ENCODE measurements around the gene GP9. TPM values are rescaled to one million over a fixed set of nuclear protein-coding genes. Genes with fewer than 3 reads are reported as not detected.

GP9 gene
- total and polyA plus RNA-seq, 2 experiments from 2014 or later: not detected

DNA sequence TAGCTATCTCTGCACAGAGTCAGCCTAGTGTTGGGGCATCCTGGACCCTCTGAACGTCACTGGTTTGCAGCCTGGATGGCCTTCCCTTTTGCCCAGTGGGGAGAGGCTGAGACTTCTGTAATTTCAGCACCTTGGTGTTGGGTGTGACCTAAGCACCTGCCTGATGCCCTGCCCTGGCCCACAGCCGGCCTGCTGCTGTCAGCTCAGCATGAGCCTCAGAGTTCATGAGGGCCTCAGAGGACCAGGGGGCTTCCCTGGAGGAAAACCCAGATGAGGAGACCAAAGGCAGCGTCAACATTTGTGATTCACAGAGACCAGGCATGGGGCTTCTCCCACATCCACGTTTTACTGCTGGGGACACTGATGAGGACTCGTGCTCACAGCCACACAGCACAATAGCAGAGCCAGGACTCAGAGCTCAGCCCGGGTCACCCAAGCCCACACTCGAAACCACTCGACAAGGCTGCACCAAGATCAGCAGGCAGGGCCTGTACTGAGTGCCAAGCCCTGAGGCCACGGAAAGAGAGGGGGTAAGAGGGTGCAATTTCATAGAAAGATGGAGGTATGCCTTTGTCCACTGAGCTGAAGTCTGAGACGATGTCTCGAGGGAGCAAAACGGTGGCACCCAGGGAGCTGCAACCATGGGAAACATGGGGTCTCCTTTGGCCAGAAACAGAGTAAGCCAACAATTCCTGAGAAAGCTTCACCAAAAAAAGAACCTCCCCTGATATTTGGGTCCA, 9.9 kb upstream of the GP9 start:
- Histone ChIP-seq H3K79me2 (no peaks in the 10 kb centered on the region), H3K36me3 (replicated peaks; ENCODE audit: insufficient read depth, low read depth) (no peaks in the 10 kb centered on the region), H3K27me3 (no peaks in the 10 kb centered on the region), H3K4me2 (no peak overlapping the region), H3K9me3 (ENCODE audit: low read depth) (no peaks in the 10 kb centered on the region), H3K4me1 (ENCODE audit: insufficient read depth) (peaks cover 27% of the 10 kb centered on the region), H4K20me1 (ENCODE audit: insufficient read depth, poor library complexity, severe bottlenecking) (no peaks in the 10 kb centered on the region), H2AFZ (no peak overlapping the region), H3K9me2 (replicated peaks; ENCODE audit: insufficient read depth) (no peaks in the 10 kb centered on the region), H3K4me3 (no peak overlapping the region), H3K27ac (no peak overlapping the region)
- TF ChIP-seq EZH2phosphoT487 (IDR thresholded peaks at IDR 0.05; ENCODE audit: low read depth, severe bottlenecking, unreplicated experiment): no peak
- no peak for TF ChIP-seq EZH2 (IDR thresholded peaks at IDR 0.05; ENCODE audit: borderline replicate concordance)
- TF ChIP-seq, protein P1, sequence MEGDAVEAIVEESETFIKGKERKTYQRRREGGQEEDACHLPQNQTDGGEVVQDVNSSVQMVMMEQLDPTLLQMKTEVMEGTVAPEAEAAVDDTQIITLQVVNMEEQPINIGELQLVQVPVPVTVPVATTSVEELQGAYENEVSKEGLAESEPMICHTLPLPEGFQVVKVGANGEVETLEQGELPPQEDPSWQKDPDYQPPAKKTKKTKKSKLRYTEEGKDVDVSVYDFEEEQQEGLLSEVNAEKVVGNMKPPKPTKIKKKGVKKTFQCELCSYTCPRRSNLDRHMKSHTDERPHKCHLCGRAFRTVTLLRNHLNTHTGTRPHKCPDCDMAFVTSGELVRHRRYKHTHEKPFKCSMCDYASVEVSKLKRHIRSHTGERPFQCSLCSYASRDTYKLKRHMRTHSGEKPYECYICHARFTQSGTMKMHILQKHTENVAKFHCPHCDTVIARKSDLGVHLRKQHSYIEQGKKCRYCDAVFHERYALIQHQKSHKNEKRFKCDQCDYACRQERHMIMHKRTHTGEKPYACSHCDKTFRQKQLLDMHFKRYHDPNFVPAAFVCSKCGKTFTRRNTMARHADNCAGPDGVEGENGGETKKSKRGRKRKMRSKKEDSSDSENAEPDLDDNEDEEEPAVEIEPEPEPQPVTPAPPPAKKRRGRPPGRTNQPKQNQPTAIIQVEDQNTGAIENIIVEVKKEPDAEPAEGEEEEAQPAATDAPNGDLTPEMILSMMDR (IDR thresholded peaks at IDR 0.05; ENCODE audit: poor library complexity): no peak
- 92% methylated on average over 12 of the region's 12 CpGs for WGBS (ENCODE audit: low lambda C conversion rate, missing lambda C conversion rate)
- DNase-seq (ENCODE audit: low spot score): no peak

DNA sequence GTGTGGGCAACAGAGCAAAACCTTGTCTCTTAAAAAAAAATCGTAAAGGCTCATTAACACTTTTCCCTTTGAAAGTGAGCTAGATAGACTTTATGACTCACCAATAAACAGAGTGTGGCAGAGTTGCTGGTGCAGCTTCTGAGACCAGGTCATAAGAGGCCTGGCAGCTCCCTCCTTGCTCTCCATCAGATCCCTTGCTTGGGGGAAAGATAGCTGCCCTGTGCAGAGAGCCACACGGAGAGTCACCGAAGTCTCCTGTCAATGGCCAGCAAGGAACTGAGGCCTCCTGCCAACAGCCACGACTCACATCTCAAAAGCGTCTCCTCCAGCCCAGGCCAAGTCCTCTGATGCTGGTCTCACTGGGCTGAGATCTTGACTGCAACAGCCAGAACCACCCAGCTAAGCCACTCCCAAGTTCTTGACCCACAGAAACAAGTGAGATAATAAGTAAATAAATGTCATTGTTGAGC, 8.7 kb upstream of the GP9 start:
- no peaks in the 10 kb centered on the region for H3K27me3 ChIP-seq
- H3K4me1 ChIP-seq (ENCODE audit: insufficient read depth): peaks cover 27% of the 10 kb centered on the region
- no peak overlapping the region for H3K4me3 ChIP-seq
- no peak for DNase-seq (ENCODE audit: low spot score)
- H3K27ac ChIP-seq: no peak overlapping the region
- no peak overlapping the region for H2AFZ ChIP-seq
- H3K9me3 ChIP-seq (ENCODE audit: low read depth): no peaks in the 10 kb centered on the region
- H4K20me1 ChIP-seq (ENCODE audit: insufficient read depth, poor library complexity, severe bottlenecking): no peaks in the 10 kb centered on the region
- no peaks in the 10 kb centered on the region for H3K36me3 ChIP-seq (replicated peaks; ENCODE audit: insufficient read depth, low read depth)
- 66% methylated on average over 5 of the region's 5 CpGs for WGBS (ENCODE audit: low lambda C conversion rate, missing lambda C conversion rate)
- no peaks in the 10 kb centered on the region for H3K9me2 ChIP-seq (replicated peaks; ENCODE audit: insufficient read depth)
- no peak for TF ChIP-seq EZH2 (IDR thresholded peaks at IDR 0.05; ENCODE audit: borderline replicate concordance)
- TF ChIP-seq, protein P1 (IDR thresholded peaks at IDR 0.05; ENCODE audit: poor library complexity): no peak
- no peak for TF ChIP-seq EZH2phosphoT487 (IDR thresholded peaks at IDR 0.05; ENCODE audit: low read depth, severe bottlenecking, unreplicated experiment)
- no peaks in the 10 kb centered on the region for H3K79me2 ChIP-seq
- no peak overlapping the region for H3K4me2 ChIP-seq

DNA sequence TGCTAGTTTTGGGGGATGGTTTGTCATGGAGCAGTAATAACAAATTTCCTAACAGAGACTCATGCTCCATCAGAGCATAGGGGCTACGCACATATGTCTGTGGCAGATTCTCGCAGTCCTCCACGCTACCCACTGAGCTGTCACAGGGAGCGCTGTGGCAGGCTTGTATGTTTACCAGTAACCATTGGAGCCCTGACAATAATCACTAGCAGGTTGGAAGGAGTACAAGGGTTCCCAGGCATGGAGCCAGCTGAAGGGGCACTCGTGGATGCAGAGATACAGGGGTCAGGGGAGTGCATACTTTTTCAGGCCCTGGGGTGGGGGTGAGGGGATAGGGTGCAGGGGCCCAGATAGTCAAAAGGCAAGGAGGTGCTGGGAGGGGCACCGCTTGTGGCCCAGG, 7.9 kb upstream of the GP9 start:
- no peak overlapping the region for H3K27ac ChIP-seq
- 77% methylated on average over 6 of the region's 6 CpGs for WGBS (ENCODE audit: low lambda C conversion rate, missing lambda C conversion rate)

More for the DNA sequence above, 7.9 kb upstream of the GP9 start:
- Histone ChIP-seq H3K4me3 (no peak overlapping the region), H4K20me1 (ENCODE audit: insufficient read depth, poor library complexity, severe bottlenecking) (no peaks in the 10 kb centered on the region), H3K9me2 (replicated peaks; ENCODE audit: insufficient read depth) (no peaks in the 10 kb centered on the region), H3K36me3 (replicated peaks; ENCODE audit: insufficient read depth, low read depth) (no peaks in the 10 kb centered on the region), H3K9me3 (ENCODE audit: low read depth) (no peaks in the 10 kb centered on the region), H3K4me1 (ENCODE audit: insufficient read depth) (peaks cover 27% of the 10 kb centered on the region), H3K27me3 (no peaks in the 10 kb centered on the region), H3K4me2 (no peak overlapping the region), H3K79me2 (no peaks in the 10 kb centered on the region), H2AFZ (no peak overlapping the region)
- TF ChIP-seq EZH2phosphoT487 (IDR thresholded peaks at IDR 0.05; ENCODE audit: low read depth, severe bottlenecking, unreplicated experiment) (no peak), EZH2 (IDR thresholded peaks at IDR 0.05; ENCODE audit: borderline replicate concordance) (no peak)
- TF ChIP-seq, protein P1 (IDR thresholded peaks at IDR 0.05; ENCODE audit: poor library complexity): no peak
- DNase-seq (ENCODE audit: low spot score): no peak
